MM.1S (cell line): ENCODE data around the gene GXYLT1.

Experiments
- EZH2 ChIP-seq: fragments of 300-600 bp; sonication (generic); optimal IDR thresholded peaks from 2 replicates; pipeline ENCODE3; 2017; ENCODE audit warnings: low read depth, mild to moderate bottlenecking, antibody characterized with exemption, low read length, mixed read lengths
- TF ChIP-seq, protein P1 (sequence below): fragments of 300-600 bp; sonication (generic); IDR thresholded peaks from 2 replicates; pipeline ENCODE4 v1.5.1; 2016; ENCODE audit warnings: antibody characterized with exemption, low read length, mixed read lengths

DNA sequence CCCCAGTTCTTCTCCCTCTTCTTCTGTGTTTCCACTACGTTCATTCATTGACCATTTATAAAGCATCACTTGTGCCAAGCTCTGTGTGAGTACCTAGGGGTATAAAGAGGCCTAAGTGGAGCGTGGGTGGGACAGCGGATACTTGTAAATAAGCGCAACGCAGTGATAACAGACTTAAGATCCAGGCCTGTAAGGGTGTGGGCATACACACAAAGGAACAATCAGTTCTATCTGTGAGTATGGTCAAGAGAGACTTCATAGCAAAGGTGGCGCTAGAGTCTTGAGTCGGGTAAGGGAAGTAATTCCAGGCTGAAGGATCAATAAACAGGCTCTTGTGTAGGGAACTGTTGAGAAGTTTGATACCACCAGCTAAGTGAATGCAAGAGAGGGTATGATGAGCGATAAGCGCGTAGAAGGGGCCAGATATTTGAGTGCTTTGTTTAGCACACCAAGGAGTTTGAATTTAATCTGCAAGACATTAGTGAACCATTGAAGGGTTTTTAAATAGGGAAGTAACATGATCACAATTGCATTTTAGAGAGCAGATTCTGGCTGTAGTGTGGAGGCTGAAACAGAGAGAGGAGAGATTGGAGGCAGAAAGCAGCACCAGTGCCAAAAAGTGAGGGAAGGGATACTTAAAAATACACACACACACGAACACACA, 1.0 kb upstream of the GXYLT1 start:
- TF ChIP-seq, protein P1, sequence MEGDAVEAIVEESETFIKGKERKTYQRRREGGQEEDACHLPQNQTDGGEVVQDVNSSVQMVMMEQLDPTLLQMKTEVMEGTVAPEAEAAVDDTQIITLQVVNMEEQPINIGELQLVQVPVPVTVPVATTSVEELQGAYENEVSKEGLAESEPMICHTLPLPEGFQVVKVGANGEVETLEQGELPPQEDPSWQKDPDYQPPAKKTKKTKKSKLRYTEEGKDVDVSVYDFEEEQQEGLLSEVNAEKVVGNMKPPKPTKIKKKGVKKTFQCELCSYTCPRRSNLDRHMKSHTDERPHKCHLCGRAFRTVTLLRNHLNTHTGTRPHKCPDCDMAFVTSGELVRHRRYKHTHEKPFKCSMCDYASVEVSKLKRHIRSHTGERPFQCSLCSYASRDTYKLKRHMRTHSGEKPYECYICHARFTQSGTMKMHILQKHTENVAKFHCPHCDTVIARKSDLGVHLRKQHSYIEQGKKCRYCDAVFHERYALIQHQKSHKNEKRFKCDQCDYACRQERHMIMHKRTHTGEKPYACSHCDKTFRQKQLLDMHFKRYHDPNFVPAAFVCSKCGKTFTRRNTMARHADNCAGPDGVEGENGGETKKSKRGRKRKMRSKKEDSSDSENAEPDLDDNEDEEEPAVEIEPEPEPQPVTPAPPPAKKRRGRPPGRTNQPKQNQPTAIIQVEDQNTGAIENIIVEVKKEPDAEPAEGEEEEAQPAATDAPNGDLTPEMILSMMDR: no peak
- no peak for TF ChIP-seq EZH2
